Kidney glomerular epithelial cell (primary cell): ENCODE data around the gene OR4E2.
"Not testable (repeated sequence)": the region's sequence is repeated elsewhere in the genome, so short reads cannot be mapped to it uniquely, and the experiment has no call there.

Experiments
- DNase-seq: peaks from one replicate; lab custom pipeline; 2025; lab: John Stamatoyannopoulos, UW

OR4E2 gene

GRCh38 chr14:21653331-21653885 is at the start of gene OR4E2:
TSS of gene OR4E2 (plus strand) at chr14:21653835. CDS start at chr14:21665083, 11,248 bp downstream.
- no peak for DNase-seq

- no peak for DNase-seq
These were observed 41.3 kb upstream of the OR4E2 start for GRCh38 chr14:21612324-21612723.

DNA sequence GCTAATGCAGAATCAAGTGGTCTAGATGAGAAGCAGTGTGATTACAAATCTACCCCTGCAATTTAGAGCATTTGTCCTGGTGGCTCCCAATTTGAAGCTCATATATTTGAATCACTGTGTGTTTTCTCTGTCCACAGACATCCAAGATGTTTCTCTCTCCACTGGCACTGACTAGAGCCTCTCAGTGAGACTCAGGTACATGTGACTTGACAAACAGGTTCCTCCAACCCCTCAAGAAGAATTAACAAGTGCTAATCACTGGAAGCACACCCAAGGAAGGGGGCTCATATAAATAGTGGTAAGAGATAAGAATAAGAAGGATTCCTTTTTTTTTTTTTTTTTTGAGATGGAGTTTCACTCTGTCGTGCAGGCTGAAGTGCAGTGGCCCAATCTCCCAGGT is 39.4 kb upstream of the OR4E2 start:
- no peak for DNase-seq

- no peak for DNase-seq
These were observed 36.0 kb upstream of the OR4E2 start for GRCh38 chr14:21617614-21618013.

GRCh38 chr14:21626491-21627230 is 27.0 kb upstream of the OR4E2 start:
- no peak for DNase-seq

GRCh38 chr14:21630503-21630902 is 23.1 kb upstream of the OR4E2 start:
- DNase-seq, result not testable (repeated sequence)

DNA sequence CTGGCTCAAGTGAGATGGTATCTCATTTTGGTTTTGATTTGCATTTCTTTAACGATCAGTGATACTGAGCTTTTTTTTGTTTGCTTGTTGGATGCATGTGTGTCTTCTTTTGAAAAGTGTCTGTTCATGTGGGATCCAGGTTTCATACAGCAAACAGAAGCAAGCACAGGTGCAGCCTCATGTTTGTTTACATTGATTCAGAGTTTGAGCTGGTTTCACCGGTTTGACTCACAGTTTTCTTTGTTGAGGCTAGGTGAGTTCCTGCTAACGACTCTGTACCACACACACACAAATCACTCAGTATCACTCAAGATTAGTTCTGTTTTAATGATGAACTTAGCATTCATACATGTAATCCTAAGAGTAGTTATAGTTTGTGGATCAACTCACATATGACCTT is 22.6 kb upstream of the OR4E2 start:
- no peak for DNase-seq

GRCh38 chr14:21634840-21635239 is 18.8 kb upstream of the OR4E2 start, which contains the start of gene OR10G2:
TSS of gene OR10G2 (minus strand) at chr14:21634940. CDS start at chr14:21634842, 98 bp downstream.
- no peak for DNase-seq

DNA sequence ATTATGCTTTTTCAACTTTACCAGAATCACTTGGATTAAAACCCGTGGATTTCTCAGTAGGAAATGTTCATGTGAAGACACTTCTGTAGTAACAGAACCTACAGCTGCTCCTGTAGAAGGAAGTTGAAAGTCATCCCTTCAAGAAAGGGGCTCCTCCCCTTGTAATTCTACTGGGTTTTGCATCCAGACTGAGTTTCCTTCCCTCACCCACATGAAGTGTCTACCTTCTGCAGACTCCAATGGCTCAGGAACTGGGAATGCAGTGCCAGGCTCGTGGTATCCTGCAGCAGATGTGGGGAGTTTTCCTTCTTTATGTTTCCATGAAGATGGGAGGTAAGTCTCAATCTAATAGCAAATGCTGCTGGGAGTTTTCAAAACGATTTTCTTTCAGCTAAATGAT is 11.0 kb upstream of the OR4E2 start:
- no peak for DNase-seq

GRCh38 chr14:21643407-21643806 is 10.2 kb upstream of the OR4E2 start:
- no peak for DNase-seq

GRCh38 chr14:21647380-21647779 is 6.3 kb upstream of the OR4E2 start:
- no peak for DNase-seq

GRCh38 chr14:21652209-21652808 is 1.3 kb upstream of the OR4E2 start:
- DNase-seq, result no peak

DNA sequence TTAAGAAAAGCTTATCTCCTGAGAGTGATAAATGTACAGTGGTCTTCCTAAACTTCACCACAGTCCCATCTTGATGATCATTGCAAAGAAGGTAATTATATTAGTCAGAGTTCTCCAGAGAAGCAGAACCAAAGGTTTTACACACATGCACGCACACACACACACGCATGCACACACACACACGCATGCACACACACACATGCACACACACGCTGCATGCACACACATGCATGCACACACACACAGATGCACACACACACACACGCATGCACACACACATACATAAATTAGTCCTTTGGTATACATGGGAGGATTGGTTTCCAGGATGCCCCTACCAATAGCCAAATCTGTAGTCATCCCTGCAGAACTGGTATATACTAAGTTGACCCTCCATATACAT is 580 bp downstream of the OR4E2 start:
- DNase-seq, result no peak

- DNase-seq, result no peak
These were observed 3.3 kb downstream of the OR4E2 start for GRCh38 chr14:21656980-21657379.

DNA sequence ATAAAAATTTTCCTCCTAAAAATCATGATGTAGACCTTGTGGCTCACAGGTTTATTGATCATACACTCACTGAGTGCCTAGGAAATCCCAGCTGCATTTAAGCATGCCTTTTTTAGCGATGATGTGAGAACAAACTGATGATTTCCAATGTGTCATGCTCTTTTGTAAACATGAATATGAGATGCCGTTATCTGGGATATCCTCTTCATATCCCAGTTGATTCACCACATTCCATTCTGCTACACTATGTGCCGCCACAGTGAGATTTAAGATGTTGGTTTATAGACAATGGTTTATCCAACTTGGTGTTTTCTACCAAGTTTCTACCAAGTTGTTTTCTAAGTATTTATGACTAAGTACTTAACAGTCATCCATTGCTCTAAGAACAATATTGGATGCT is 14.7 kb downstream of the OR4E2 start:
- DNase-seq, result no peak

GRCh38 chr14:21669284-21669683 is 15.6 kb downstream of the OR4E2 start:
- DNase-seq, result no peak

- no peak for DNase-seq
These were observed 17.7 kb downstream of the OR4E2 start for GRCh38 chr14:21671371-21671770.

- no peak for DNase-seq
These were observed 18.5 kb downstream of the OR4E2 start for GRCh38 chr14:21672116-21672515.

DNA sequence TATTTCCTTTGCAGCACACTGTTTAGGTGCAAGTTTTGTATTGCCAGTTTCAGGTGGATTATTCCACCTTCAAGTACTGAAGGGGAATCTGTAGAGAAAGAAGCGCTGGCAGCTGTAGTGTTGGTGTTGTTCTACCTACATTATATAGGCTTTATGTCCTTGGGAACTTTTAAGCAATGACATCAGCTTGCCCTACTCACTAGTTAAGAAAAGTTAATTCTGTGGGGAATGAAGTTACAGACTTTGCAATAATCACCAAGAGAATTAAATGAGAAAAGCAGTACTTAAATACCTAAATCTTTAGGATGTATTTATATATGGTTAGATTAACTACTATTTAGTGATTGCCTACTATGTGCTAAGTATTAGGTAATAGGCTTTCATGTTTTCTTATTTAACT is 20.1 kb downstream of the OR4E2 start, which contains the start of gene OR4E1:
Gene OR4E1, minus strand, starts transcription at position 101 of the 400 bp plus-strand sequence. CDS start 2,883 bp downstream, outside the sequence.
- DNase-seq, result no peak

- no peak for DNase-seq
These were observed 21.9 kb downstream of the OR4E2 start for GRCh38 chr14:21675566-21675965.

DNA sequence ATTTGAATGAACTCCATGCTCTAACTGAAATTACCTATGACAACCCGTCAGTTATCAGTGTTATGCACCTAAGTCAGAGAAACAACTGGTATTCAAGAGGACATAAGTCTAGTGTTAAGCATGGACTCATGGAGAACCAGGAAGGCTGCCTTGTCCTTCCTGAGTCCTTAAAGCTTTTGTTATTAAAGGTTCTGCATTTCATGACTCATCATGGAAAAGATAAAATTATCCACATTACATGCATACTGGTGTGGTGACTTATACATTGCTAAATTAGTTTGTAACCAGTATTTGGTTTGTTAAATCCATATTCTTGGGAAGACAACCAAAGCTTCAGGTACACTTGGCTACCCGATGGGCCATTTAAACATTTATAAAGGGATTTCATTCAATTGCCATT is 26.4 kb downstream of the OR4E2 start:
- no peak for DNase-seq

DNA sequence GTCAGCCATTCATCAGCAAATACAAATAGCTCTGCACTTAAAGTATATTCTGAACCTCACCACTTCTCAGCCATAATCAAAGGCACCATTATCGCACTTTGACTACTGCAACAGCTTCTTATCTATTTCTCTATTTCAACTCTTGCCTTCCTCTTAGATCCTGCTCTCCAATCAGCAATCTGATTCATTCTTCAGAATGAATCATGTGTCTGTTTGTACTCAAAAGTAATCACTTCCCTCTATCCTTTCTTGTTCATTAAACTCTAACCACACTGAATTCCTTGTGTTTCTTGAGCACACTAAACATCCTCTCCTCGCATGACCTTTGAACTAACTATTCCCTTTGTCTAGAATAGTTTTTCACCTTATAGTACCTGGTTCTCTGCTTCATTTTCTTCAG is 32.8 kb downstream of the OR4E2 start:
- no peak for DNase-seq

DNA sequence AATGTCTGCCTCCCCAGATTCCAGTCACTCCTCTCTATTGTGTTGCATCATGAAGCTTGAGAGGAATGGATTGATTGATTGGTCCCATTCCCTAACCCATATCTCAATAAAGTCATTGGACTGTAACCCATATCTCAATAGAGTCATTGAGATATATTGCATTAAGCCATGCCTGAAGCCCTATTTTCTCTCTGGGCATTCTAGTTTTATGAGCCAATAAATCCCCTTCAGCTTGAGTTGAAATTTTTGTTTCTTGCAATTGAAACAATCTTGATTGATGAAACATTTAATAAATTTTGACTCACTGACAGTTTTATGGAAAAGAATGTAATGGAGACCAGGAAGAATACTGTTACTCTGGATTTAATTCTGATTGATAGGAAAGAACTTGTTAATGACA is 40.8 kb downstream of the OR4E2 start:
- DNase-seq, result no peak
